Measurements from ENCODE around the gene FHOD3.

DNA sequence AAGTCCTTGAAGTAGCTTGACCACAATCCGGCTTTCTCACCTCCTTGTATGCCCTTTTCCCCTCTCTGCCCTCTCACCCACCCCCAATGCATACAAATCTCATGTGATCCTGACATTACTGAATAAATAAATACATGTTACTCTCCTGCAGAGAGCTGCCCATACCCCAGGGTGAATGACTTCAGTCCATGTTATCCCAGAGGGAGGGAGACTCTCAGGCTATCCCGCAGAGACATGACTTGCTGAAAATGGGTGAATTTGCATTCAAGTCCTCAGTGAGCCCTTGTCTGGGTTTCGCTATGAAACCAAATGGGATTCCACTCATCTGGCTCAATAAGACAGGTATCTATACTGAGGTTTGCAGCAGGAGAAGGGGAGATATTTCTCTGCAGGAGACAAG, 168.5 kb downstream of the FHOD3 start:
- TF ChIP-seq POLR2A (IDR thresholded peaks at IDR 0.05; ENCODE audit: low read depth) (no peak), CTCF (IDR thresholded peaks at IDR 0.05) (no peak), EP300 (IDR thresholded peaks at IDR 0.05) (no peak), POLR2AphosphoS5 (IDR thresholded peaks at IDR 0.05) (no peak)

All from esophagus muscularis mucosa (tissue), 4 donors.